ENCODE measurements around the gene FOXP1.

The FOXP1 gene

GRCh38 chr3:71372241-71372768, 211.2 kb downstream of the FOXP1 start:
- DNase-seq (ENCODE audit: low read depth): no peak

GRCh38 chr3:71371282-71371681, 212.2 kb downstream of the FOXP1 start:
- no peak for DNase-seq (ENCODE audit: low read depth)

DNA sequence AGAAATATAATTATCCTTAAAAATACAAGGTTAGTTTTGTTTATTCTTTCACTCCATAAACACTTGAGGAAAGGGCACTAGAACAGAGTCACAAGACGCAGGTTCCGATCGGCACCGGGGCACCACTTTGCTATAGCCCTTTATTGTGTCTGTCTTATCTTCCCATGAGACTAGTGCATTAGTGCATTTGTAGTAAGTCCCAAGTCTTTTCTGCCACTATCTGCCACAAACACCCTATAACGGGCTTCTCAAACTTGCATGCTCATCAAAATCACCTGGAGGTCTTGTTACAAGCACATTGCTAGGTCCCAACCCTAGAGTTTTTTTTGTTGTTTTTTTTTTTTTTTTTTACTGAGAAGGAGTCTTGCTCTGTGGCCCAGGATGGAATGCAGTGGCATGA, 213.1 kb downstream of the FOXP1 start:
- no peak for DNase-seq (ENCODE audit: low read depth)

DNA sequence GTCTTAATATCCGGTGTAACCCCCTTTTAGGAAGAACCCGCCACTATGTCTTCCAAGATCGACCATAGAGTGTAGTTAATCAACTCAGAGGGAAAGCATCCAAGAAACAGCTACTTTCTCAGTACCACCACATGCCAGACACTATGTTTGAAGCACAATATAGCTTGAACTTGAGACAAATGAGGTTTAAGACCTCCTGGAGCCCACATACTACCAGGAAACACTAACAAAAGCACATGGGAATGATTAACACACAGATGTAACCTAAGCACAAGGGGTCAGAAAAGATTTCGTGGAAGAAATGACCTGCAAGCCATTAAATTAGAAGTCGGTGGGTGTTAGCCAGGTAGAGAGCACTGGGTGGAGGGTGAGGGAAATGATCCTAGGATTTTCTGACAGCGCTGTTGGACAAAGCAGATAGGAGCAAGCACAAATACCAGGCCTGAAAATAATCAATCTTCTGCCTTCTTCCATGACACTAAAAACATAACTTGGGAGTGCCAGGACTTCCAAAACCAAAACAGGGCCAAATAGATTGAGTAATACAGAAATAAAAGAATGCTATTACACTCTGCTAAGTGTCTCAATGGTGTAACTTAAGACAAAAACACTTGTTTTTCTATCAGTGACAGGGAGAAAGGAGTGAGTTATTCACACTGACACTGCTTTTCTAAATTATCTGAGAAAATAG, 213.7 kb downstream of the FOXP1 start:
- no peak for DNase-seq (ENCODE audit: low read depth)

DNA sequence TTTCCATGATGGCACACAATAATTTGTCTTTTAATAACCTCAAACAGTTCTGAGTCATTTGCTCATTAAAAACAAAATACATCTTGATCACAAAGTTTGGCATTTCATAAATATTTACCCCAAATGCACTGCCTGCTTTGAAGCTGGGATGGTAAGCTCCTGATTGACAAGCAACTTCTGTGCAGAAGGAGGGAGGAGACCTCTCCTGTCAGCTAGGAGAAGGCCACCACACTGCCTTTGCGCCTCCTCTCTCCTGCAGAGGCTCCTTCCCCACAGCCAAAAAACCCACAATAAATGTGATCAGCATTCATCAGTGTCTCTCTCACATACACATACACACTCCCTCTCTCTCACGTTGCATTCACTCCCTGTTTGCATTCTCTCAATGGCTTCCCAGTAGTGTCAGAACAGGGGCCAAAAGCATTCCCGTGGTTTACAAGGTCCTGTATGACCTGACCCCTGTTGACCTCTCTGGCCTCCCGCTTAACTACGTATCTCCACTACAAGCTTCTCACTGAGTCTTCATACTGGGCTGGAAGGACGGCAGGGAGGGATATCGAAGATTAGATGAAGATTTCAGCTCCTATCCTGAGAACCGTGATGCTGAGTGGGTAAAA, 216.4 kb downstream of the FOXP1 start:
- DNase-seq (ENCODE audit: low read depth): no peak

DNA sequence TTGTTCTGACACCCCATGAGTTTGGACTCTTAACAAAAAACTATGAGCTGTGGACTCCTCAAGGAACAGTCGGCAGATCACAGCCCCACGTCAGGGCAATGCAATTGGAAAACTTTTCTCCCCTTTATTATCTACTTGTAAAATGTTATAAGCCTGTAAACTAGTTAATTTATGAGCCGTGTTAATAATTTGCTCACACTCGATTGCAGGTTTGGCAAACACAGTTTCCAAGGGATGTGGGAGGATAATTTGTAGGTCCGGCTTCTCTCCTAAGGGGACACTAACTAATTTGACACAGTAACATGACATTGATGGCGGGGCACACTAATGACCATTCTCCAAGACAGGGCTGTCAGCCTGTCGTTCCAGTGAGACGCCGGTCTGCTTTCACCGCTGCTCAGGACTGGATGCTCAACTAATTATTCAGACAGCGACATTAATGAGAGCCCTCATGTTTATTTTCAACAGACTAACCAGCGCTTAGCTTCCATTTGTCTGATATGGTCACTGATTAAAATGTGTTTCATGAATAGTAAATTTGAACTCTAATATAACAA, 222.1 kb downstream of the FOXP1 start:
- DNase-seq (ENCODE audit: low read depth): no peak

DNA sequence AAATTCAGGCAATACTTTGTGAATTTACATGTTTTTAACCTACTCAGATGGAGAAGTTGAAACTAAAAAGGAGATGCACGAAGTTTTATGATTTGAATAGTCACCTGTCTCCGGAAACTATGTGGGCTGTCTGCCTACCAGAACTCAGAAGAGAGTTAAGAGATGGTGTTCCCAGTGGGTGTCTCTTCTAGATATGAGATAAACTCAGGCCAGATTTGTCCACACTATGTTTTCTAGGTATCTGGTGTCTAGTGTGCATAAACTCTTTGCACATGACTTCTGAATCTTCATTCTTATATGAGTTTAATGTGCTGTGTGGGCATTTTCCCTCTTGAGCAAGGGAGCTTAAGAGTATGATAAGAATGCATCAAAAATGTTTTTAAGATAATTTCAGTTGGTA, 222.8 kb downstream of the FOXP1 start:
- no peak for DNase-seq (ENCODE audit: low read depth)

GRCh38 chr3:71360180-71360579, 223.3 kb downstream of the FOXP1 start:
- DNase-seq (ENCODE audit: low read depth): no peak

- DNase-seq (ENCODE audit: low read depth): no peak
These were observed 225.3 kb downstream of the FOXP1 start for GRCh38 chr3:71358243-71358642.

GRCh38 chr3:71356265-71356664, 227.3 kb downstream of the FOXP1 start:
- no peak for DNase-seq (ENCODE audit: low read depth)

DNA sequence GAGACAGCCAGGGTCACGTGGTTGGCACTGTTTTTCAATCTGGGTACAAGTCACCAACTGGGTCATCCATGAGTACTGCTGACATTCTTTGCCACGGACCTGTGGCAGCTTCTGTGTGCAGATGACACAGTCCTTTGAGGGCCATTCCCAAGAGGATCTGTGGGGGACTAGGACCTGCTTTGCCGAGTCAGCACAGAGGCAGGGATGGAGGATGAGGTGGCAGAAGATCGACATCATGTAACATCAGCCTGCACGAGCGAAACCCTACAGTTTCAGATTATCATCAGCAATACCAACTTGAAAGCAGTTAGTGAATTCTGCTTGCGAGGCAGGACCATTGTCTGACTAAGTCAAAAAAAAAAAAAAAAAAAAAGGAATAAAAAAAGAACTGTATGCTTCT, 227.7 kb downstream of the FOXP1 start:
- DNase-seq (ENCODE audit: low read depth): no peak

DNA sequence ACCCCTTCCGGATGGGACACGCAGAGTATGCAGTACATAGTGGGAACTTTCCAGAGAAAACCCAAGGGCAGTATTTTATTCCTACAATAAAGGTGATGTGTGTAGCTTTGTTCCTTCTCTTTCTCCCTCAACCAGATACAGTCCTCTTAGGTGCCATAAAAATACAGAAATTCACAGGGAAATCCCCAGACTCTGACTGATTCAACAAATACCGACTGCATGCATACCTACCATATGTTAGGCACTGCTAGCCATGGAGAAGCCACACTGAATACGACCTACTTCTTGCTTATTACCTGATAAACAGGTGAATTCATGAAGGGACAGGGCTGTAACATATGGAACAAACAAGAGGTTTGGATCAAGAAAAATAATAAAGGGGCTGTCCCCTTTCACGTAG, 228.5 kb downstream of the FOXP1 start:
- DNase-seq (ENCODE audit: low read depth): no peak

DNA sequence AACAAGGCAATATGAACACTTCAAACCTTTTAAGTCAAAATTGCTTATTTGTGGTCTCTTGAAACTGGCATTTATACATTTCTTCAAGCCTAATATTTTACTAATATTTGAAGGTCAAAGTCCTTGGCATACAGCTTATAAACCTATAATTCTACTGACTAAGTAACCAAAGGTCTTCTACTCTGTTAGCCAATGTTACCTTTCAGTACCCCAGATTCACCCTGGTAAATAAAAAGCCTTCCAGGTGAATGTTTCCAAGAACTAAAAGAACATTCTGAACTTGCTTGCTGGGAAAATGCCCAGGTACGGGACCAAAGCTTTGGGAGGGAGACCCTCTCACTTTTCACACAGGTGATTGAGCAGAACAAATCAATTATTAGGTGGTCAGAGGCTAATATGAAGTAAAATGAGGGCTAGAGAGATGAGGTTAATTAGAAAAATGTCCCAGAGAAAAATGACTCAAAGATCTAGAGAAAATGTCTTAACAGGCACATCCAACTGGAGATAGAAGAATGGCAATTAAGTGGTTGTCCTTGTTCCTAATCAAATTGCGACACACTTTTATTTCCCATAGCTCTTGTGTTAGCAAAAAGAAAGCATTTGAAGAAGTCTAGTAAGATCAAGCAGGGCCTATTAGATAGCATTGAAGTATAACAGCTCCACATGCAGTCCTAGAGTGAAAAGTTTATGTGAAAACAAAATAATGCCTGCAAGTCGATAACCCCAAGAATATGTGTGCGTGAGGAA, 232.0 kb downstream of the FOXP1 start:
- no peak for DNase-seq (ENCODE audit: low read depth)

- DNase-seq (ENCODE audit: low read depth): no peak
These were observed 232.5 kb downstream of the FOXP1 start for GRCh38 chr3:71350998-71351397.

- DNase-seq (ENCODE audit: low read depth): no peak
These were observed 234.7 kb downstream of the FOXP1 start for GRCh38 chr3:71348831-71349230.

DNA sequence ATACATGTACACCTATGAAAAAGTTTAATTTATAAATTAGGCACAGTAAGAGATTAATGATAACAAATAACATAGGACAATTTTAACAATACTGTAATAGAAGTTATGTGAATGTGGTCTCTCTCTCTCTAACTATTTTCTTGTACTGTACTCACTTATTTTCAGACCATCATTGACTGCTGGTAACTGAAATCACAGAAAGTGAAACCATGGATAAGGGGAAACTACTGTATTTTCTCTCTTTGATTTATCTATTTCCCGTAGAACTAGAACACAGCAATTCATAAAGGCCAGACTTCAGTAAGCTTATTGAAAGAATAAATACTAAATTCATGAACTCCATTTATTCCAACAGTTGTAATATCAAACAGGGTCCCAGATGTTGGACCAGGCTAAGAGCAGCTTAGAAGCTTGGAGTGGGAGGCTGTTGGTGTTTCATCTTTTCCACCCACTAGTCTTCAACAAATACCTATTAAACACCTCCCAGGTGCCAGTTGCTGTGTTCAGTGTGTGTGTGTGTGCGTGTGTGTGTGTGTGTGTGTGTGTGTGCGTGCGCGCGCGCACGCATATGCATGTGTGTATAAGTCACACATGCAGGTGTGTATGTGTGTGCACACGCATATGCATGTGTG, 235.4 kb downstream of the FOXP1 start:
- DNase-seq (ENCODE audit: low read depth): no peak

- no peak for DNase-seq (ENCODE audit: low read depth)
These were observed 237.5 kb downstream of the FOXP1 start for GRCh38 chr3:71346061-71346460.

DNA sequence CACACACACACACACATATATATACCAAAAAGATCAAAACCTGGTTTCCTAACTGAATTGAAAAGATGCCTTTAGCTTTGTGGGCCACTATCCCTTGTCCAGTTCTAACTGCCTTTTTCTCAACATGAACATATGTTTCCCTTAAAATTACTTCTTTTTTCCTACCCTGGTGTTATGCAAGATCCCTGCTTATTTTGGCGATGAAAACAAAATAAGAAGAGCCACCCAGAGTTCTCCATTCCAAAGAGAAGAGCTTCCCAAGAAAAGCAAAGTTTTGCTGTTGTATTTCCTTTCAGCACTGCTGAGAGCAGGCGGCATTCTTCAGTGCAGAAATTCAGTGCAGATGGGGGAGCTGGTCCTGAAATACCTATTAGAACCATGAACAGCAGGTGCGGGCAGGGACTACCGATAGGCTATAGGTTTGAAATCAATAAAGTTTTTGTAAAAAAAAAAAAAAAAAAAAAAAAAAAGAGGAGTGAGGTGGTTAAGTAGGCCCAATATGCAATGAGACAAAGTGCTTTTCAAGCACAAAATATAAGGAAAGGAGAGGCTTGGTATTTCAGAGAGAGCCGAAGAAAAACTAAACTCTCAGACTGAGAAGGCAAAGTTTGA, 238.0 kb downstream of the FOXP1 start:
- no peak for DNase-seq (ENCODE audit: low read depth)

GRCh38 chr3:71341721-71342120, 241.8 kb downstream of the FOXP1 start:
- peak; percentile 68 for DNase-seq (ENCODE audit: low read depth)

GRCh38 chr3:71339049-71339448, 244.5 kb downstream of the FOXP1 start:
- no peak for DNase-seq (ENCODE audit: low read depth)

- DNase-seq (ENCODE audit: low read depth): no peak
These were observed 250.7 kb downstream of the FOXP1 start for GRCh38 chr3:71332813-71333212.

- no peak for DNase-seq (ENCODE audit: low read depth)
These were observed 252.6 kb downstream of the FOXP1 start for GRCh38 chr3:71330909-71331308.
